HG02798 (cell line): ENCODE data around the gene UBA6.
"Not testable (repeated sequence)": the region's sequence is repeated elsewhere in the genome, so short reads cannot be mapped to it uniquely, and the experiment has no call there.

Source experiments
- ATAC-seq: cut with Tn5 transposase; IDR thresholded peaks from one replicate; pipeline ENCODE4 v1.9.1; 2021; ENCODE audit warnings: mild to moderate bottlenecking; ENCODE audit not compliant: unreplicated experiment, poor library complexity

The UBA6 gene

GRCh38 chr4:67714955-67715354 lies 14.0 kb upstream of the UBA6 start:
- ATAC-seq = no peak

- ATAC-seq = peak; percentile 73
Observed at GRCh38 chr4:67714248-67714583, 13.3 kb upstream of the UBA6 start.

GRCh38 chr4:67713529-67714247 lies 12.7 kb upstream of the UBA6 start:
- ATAC-seq = no peak

- no peak for ATAC-seq
Observed at GRCh38 chr4:67712650-67713528, 11.9 kb upstream of the UBA6 start.

- ATAC-seq = no peak
Observed at GRCh38 chr4:67712000-67712625, 11.2 kb upstream of the UBA6 start.

- not testable (repeated sequence) for ATAC-seq
Observed at GRCh38 chr4:67706682-67707081, 5.7 kb upstream of the UBA6 start.

GRCh38 chr4:67704843-67705242 lies 3.9 kb upstream of the UBA6 start:
- ATAC-seq = no peak

GRCh38 chr4:67702166-67702565 lies 1.2 kb upstream of the UBA6 start:
- ATAC-seq = no peak

- no peak for ATAC-seq
Observed at GRCh38 chr4:67701517-67701850, 529 bp upstream of the UBA6 start.

- no peak for ATAC-seq
Observed at GRCh38 chr4:67700116-67700737, 728 bp downstream of the UBA6 start.

- no peak for ATAC-seq
Observed at GRCh38 chr4:67699603-67700002, 1.4 kb downstream of the UBA6 start.

- ATAC-seq = no peak
Observed at GRCh38 chr4:67697860-67698687, 2.9 kb downstream of the UBA6 start.

- no peak for ATAC-seq
Observed at GRCh38 chr4:67696061-67696460, 4.9 kb downstream of the UBA6 start.

GRCh38 chr4:67694662-67695061 lies 6.3 kb downstream of the UBA6 start:
- no peak for ATAC-seq

- no peak for ATAC-seq
Observed at GRCh38 chr4:67691328-67691727, 9.6 kb downstream of the UBA6 start.

GRCh38 chr4:67687636-67688035 lies 13.3 kb downstream of the UBA6 start:
- no peak for ATAC-seq

- no peak for ATAC-seq
Observed at GRCh38 chr4:67685532-67685859, 15.5 kb downstream of the UBA6 start.

GRCh38 chr4:67684839-67685531 lies 16.0 kb downstream of the UBA6 start:
- ATAC-seq = peak; percentile 38

- ATAC-seq = no peak
Observed at GRCh38 chr4:67682266-67682665, 18.7 kb downstream of the UBA6 start.
